ENCODE results near the gene MTFR2. TPM values are rescaled to one million over a fixed set of nuclear protein-coding genes. Genes with fewer than 3 reads are reported as not detected.

Gene MTFR2
- total and polyA plus RNA-seq, 4 donors: 0.08 to 3.6 (median 0.21) TPM

DNA sequence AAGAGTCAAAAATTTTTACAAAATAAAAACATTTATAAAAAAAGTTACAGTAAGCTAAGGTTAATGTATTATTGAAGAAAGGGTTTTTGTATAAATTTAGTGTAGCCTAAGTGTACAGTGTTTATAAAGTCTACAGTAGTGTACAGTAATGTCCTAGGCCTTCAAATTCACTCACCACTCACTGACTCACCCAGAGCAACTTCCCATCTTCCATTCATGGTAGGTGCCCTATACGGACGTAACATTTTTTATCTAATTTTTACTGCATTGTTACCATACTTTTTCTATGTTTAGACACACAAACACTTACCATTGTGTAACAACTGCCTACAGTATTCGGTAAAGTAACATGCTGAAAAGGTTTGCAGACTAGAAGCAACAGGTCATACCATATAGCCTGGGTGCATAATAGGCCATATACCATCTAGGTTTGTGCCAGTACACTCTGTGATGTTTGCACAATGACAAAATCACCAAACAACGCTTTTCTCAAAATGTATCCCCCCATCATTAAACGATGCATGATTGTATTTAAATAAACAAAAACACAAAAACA lies 6.0 kb downstream of the MTFR2 start:
- Histone ChIP-seq H3K4me1 (ENCODE audit: control insufficient read depth in 4 of 4, insufficient read depth in 4 of 4, low read length in 3 of 4) (no peaks in the 10 kb centered on the region), H3K36me3 (ENCODE audit: control insufficient read depth in 4 of 4, insufficient read depth in 3 of 4, low read depth in 1 of 4, low read length in 3 of 4) (no peaks in the 10 kb centered on the region), H3K9me3 (ENCODE audit: control insufficient read depth in 4 of 4, low read length in 3 of 4) (no peaks in the 10 kb centered on the region), H3K9ac (ENCODE audit: low read depth in 1 of 2, low read length in 2 of 2) (no peak overlapping the region), H3K27me3 (ENCODE audit: control insufficient read depth in 4 of 4, insufficient read depth in 4 of 4, low read length in 3 of 4) (no peaks in the 10 kb centered on the region), H3K4me3 (ENCODE audit: low read depth in 1 of 3, low read length in 3 of 3) (no peak overlapping the region), H3K27ac (ENCODE audit: low read depth in 1 of 2, low read length in 2 of 2) (no peak overlapping the region)
- 93% methylated on average over 5 of the region's 5 CpGs for WGBS
- TF ChIP-seq FOXA1 (IDR thresholded peaks at IDR 0.05): no peak
- TF ChIP-seq GABPA (IDR thresholded peaks at IDR 0.05 in 1 of 2, conservative IDR thresholded peaks at IDR 0.05 in 1 of 2): no peak
- TF ChIP-seq RAD21 (IDR thresholded peaks at IDR 0.05): no peak
- TF ChIP-seq TAF1 (conservative IDR thresholded peaks at IDR 0.05): no peak
- no peak for TF ChIP-seq EGR1 (IDR thresholded peaks at IDR 0.05; ENCODE audit: low read depth in 2 of 2)
- no peak for TF ChIP-seq SP1 (IDR thresholded peaks at IDR 0.05)
- TF ChIP-seq HNF4G (IDR thresholded peaks at IDR 0.05): no peak
- TF ChIP-seq HNF4A (conservative IDR thresholded peaks at IDR 0.05): no peak
- TF ChIP-seq, protein P1, sequence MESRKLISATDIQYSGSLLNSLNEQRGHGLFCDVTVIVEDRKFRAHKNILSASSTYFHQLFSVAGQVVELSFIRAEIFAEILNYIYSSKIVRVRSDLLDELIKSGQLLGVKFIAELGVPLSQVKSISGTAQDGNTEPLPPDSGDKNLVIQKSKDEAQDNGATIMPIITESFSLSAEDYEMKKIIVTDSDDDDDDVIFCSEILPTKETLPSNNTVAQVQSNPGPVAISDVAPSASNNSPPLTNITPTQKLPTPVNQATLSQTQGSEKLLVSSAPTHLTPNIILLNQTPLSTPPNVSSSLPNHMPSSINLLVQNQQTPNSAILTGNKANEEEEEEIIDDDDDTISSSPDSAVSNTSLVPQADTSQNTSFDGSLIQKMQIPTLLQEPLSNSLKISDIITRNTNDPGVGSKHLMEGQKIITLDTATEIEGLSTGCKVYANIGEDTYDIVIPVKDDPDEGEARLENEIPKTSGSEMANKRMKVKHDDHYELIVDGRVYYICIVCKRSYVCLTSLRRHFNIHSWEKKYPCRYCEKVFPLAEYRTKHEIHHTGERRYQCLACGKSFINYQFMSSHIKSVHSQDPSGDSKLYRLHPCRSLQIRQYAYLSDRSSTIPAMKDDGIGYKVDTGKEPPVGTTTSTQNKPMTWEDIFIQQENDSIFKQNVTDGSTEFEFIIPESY (IDR thresholded peaks at IDR 0.05): no peak
- no peak for TF ChIP-seq RXRA (IDR thresholded peaks at IDR 0.05)
- TF ChIP-seq, protein P2, sequence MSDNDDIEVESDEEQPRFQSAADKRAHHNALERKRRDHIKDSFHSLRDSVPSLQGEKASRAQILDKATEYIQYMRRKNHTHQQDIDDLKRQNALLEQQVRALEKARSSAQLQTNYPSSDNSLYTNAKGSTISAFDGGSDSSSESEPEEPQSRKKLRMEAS (IDR thresholded peaks at IDR 0.05): no peak
- TF ChIP-seq, protein P3, sequence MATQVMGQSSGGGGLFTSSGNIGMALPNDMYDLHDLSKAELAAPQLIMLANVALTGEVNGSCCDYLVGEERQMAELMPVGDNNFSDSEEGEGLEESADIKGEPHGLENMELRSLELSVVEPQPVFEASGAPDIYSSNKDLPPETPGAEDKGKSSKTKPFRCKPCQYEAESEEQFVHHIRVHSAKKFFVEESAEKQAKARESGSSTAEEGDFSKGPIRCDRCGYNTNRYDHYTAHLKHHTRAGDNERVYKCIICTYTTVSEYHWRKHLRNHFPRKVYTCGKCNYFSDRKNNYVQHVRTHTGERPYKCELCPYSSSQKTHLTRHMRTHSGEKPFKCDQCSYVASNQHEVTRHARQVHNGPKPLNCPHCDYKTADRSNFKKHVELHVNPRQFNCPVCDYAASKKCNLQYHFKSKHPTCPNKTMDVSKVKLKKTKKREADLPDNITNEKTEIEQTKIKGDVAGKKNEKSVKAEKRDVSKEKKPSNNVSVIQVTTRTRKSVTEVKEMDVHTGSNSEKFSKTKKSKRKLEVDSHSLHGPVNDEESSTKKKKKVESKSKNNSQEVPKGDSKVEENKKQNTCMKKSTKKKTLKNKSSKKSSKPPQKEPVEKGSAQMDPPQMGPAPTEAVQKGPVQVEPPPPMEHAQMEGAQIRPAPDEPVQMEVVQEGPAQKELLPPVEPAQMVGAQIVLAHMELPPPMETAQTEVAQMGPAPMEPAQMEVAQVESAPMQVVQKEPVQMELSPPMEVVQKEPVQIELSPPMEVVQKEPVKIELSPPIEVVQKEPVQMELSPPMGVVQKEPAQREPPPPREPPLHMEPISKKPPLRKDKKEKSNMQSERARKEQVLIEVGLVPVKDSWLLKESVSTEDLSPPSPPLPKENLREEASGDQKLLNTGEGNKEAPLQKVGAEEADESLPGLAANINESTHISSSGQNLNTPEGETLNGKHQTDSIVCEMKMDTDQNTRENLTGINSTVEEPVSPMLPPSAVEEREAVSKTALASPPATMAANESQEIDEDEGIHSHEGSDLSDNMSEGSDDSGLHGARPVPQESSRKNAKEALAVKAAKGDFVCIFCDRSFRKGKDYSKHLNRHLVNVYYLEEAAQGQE (IDR thresholded peaks at IDR 0.05): no peak
- no peak for TF ChIP-seq JUND (IDR thresholded peaks at IDR 0.05)
- TF ChIP-seq FOXA2 (IDR thresholded peaks at IDR 0.05): no peak
- DNase-seq (ENCODE audit: low spot score): no peak

DNA sequence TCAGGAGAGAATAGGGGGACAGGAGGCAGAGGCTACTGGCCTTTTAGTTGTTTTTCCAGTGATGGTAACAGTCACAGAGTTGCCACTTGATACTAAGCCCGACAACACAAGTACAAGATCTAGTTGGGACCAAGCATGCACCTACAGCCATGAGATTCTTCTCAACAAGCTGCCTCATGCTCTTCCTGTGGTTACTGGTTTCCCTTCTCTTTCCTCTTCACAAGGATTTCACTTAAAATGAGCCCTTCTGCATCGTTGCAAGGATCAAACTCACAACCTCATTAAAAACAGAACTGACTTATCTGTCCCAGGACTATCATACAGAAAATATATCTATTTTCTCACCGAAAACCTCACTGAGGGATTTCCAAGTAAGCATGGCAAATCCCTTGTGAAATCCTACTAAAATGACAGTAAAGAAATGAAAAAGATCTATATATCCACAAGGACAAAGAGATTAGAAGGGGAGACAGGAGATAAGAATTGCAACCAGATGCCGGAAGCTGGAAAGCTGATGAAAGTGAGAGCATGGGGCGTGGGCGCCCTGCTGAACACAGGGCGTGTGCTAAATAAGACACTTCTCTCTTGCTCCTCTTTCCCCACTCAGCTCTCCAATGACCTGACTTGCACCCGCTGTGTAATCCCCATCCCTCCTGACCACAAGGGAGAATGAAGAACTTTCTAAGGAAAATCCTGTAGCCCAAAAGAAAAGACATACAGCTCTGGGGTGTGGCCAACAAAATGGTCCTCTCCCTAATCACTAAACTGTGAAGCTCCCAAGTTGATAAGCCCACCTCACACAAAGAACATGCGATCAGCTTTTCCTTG lies 13.4 kb downstream of the MTFR2 start:
- Histone ChIP-seq H3K9ac (ENCODE audit: low read depth in 1 of 2, low read length in 2 of 2) (no peak overlapping the region), H3K4me1 (ENCODE audit: control insufficient read depth in 4 of 4, insufficient read depth in 4 of 4, low read length in 3 of 4) (no peaks in the 10 kb centered on the region), H3K27me3 (ENCODE audit: control insufficient read depth in 4 of 4, insufficient read depth in 4 of 4, low read length in 3 of 4) (no peaks in the 10 kb centered on the region), H3K9me3 (ENCODE audit: control insufficient read depth in 4 of 4, low read length in 3 of 4) (no peaks in the 10 kb centered on the region), H3K36me3 (ENCODE audit: control insufficient read depth in 4 of 4, insufficient read depth in 3 of 4, low read depth in 1 of 4, low read length in 3 of 4) (no peaks in the 10 kb centered on the region), H3K4me3 (ENCODE audit: low read depth in 1 of 3, low read length in 3 of 3) (no peak overlapping the region), H3K27ac (ENCODE audit: low read depth in 1 of 2, low read length in 2 of 2) (no peak overlapping the region)
- 84% methylated on average over 9 of the region's 9 CpGs for WGBS
- no peak for DNase-seq (ENCODE audit: low spot score)
- TF ChIP-seq RXRA (IDR thresholded peaks at IDR 0.05) (no peak), RAD21 (IDR thresholded peaks at IDR 0.05) (no peak), EGR1 (IDR thresholded peaks at IDR 0.05; ENCODE audit: low read depth in 2 of 2) (no peak), HNF4A (conservative IDR thresholded peaks at IDR 0.05) (no peak), NR2F2 (IDR thresholded peaks at IDR 0.05) (no peak), TAF1 (conservative IDR thresholded peaks at IDR 0.05) (no peak), FOXA2 (IDR thresholded peaks at IDR 0.05) (no peak), YY1 (IDR thresholded peaks at IDR 0.05) (no peak)
- TF ChIP-seq, protein P4, sequence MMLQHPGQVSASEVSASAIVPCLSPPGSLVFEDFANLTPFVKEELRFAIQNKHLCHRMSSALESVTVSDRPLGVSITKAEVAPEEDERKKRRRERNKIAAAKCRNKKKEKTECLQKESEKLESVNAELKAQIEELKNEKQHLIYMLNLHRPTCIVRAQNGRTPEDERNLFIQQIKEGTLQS (IDR thresholded peaks at IDR 0.05): no peak
- TF ChIP-seq, protein P2 (IDR thresholded peaks at IDR 0.05): no peak
- TF ChIP-seq, protein P1 (IDR thresholded peaks at IDR 0.05): no peak
- TF ChIP-seq, protein P5, sequence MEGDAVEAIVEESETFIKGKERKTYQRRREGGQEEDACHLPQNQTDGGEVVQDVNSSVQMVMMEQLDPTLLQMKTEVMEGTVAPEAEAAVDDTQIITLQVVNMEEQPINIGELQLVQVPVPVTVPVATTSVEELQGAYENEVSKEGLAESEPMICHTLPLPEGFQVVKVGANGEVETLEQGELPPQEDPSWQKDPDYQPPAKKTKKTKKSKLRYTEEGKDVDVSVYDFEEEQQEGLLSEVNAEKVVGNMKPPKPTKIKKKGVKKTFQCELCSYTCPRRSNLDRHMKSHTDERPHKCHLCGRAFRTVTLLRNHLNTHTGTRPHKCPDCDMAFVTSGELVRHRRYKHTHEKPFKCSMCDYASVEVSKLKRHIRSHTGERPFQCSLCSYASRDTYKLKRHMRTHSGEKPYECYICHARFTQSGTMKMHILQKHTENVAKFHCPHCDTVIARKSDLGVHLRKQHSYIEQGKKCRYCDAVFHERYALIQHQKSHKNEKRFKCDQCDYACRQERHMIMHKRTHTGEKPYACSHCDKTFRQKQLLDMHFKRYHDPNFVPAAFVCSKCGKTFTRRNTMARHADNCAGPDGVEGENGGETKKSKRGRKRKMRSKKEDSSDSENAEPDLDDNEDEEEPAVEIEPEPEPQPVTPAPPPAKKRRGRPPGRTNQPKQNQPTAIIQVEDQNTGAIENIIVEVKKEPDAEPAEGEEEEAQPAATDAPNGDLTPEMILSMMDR (IDR thresholded peaks at IDR 0.05; ENCODE audit: low read depth, low read length, missing input control): no peak
